SK-N-SH (cell line): ENCODE data around the gene PSMB2. TPM values are rescaled to one million over a fixed set of nuclear protein-coding genes. Genes with fewer than 3 reads are reported as not detected.

ENCODE experiments used
- CTCF ChIA-PET: fragments of 300-600, 350-600 bp; formaldehyde crosslinking; extraction: SDS; loops from one replicate; lab custom pipeline; 2021; lab: Yijun Ruan, JAX
- POLR2A ChIA-PET: fragments of 350-600 bp; sonication (Branson Sonifier 250); formaldehyde crosslinking; extraction: SDS; loops from one replicate; lab custom pipeline; 2020; ENCODE audit warnings: antibody characterized with exemption, inconsistent platforms; lab: Yijun Ruan, JAX
- DNase-seq: peaks from one replicate; pipeline ENCODE4 v3.0.0; 2012
- H2AFZ ChIP-seq: fragments of 200-600 bp; sonication (generic); 2 replicates; pipeline ENCODE4 v1.8.1; 2016; ENCODE audit warnings: antibody characterized with exemption, mild to moderate bottlenecking, low read depth
- H3F3A ChIP-seq: fragments of 200-600 bp; sonication (generic); replicated peaks from 2 replicates; pipeline ENCODE3; 2016; ENCODE audit warnings: antibody characterized with exemption, mild to moderate bottlenecking; ENCODE audit not compliant: insufficient read depth
- H3K27ac ChIP-seq, 2 experiments: fragments of 200-500 bp in 1 of 2; fragments of 200-600 bp in 1 of 2; sonication (Bioruptor generic) in 1 of 2; sonication (generic), shearing (Covaris generic) in 1 of 2; 2 replicates each; pipeline versions ENCODE4 v1.5.1 to v1.6.1; 2014 to 2016; ENCODE audit warnings: low read depth in 2 of 2, inconsistent platforms in 1 of 2, low read length in 1 of 2, mild to moderate bottlenecking in 1 of 2, mixed read lengths in 1 of 2
- H3K27me3 ChIP-seq: fragments of 200-600 bp; sonication (generic), shearing (Covaris generic); 2 replicates; pipeline ENCODE4 v1.6.1; 2016; ENCODE audit warnings: mixed run types; ENCODE audit not compliant: insufficient read depth
- H3K36me3 ChIP-seq, 2 experiments: fragments of 200-500 bp in 1 of 2; fragments of 200-600 bp in 1 of 2; sonication (Bioruptor generic) in 1 of 2; sonication (generic) in 1 of 2; replicated peaks in 1 of 2; 2 replicates each; pipeline versions ENCODE3 to v1.5.1; 2014 to 2016; ENCODE audit warnings: low read length in 1 of 2, mild to moderate bottlenecking in 1 of 2; ENCODE audit not compliant: insufficient read depth in 2 of 2, control insufficient read depth in 1 of 2
- H3K4me1 ChIP-seq, 2 experiments: fragments of 200-500 bp in 1 of 2; fragments of 200-600 bp in 1 of 2; sonication (Bioruptor generic) in 1 of 2; sonication (generic), shearing (Covaris generic) in 1 of 2; 2 replicates each; pipeline versions ENCODE4 v1.5.1 to v1.6.1; 2014 to 2016; ENCODE audit warnings: low read depth in 1 of 2, low read length in 1 of 2, mixed run types in 1 of 2; ENCODE audit not compliant: insufficient read depth in 2 of 2, control insufficient read depth in 1 of 2
- H3K4me2 ChIP-seq: fragments of 200-600 bp; sonication (generic), shearing (Covaris generic); 2 replicates; pipeline ENCODE4 v1.6.1; 2017; ENCODE audit warnings: mixed run types
- H3K4me3 ChIP-seq, 2 experiments: fragments of 200-500 bp in 1 of 2; fragments of 200-600 bp in 1 of 2; sonication (Bioruptor generic) in 1 of 2; sonication (generic), shearing (Covaris generic) in 1 of 2; 2 replicates each; pipeline versions ENCODE4 v1.5.1 to v1.8.1; 2014 to 2016; ENCODE audit warnings: low read depth in 2 of 2, inconsistent platforms in 1 of 2, low read length in 1 of 2, mild to moderate bottlenecking in 1 of 2, mixed read lengths in 1 of 2, moderate library complexity in 1 of 2
- H3K79me2 ChIP-seq: fragments of 200-600 bp; sonication (generic); 2 replicates; pipeline ENCODE4 v1.8.1; 2017; ENCODE audit warnings: mild to moderate bottlenecking; ENCODE audit not compliant: insufficient read depth
- H3K9ac ChIP-seq: fragments of 200-600 bp; sonication (generic); 2 replicates; pipeline ENCODE4 v1.6.1; 2017; ENCODE audit warnings: mixed run types
- H3K9me2 ChIP-seq: fragments of 200-600 bp; sonication (generic); 2 replicates; pipeline ENCODE4 v1.6.1; 2017; ENCODE audit warnings: mixed run types
- H3K9me3 ChIP-seq: fragments of 200-600 bp; sonication (generic); 2 replicates; pipeline ENCODE4 v1.6.1; 2017; ENCODE audit warnings: mixed run types, mild to moderate bottlenecking, moderate library complexity
- H4K20me1 ChIP-seq: fragments of 200-600 bp; sonication (generic); 2 replicates; pipeline ENCODE4 v1.6.1; 2017; ENCODE audit warnings: mild to moderate bottlenecking, mixed run types; ENCODE audit not compliant: insufficient read depth
- ELF1 ChIP-seq: IDR thresholded peaks from 2 replicates; pipeline ENCODE4 v1.4.0; 2012
- FOSL2 ChIP-seq: IDR thresholded peaks from 2 replicates; pipeline ENCODE4 v1.4.0; 2012; ENCODE audit warnings: low read depth, mild to moderate bottlenecking, moderate library complexity, borderline replicate concordance
- FOXJ3 ChIP-seq: sonication (generic); formaldehyde crosslinking; IDR thresholded peaks from 2 replicates; pipeline ENCODE4 v1.5.1; 2020; ENCODE audit warnings: mild to moderate bottlenecking, missing genetic modification reagents
- FOXM1 ChIP-seq: IDR thresholded peaks from 2 replicates; pipeline ENCODE4 v1.4.0; 2012; ENCODE audit warnings: low read depth, mild to moderate bottlenecking
- GABPA ChIP-seq: IDR thresholded peaks from 2 replicates; pipeline ENCODE4 v1.4.0; 2012; ENCODE audit warnings: low read depth, mild to moderate bottlenecking
- GATA2 ChIP-seq: sonication (generic); formaldehyde crosslinking; IDR thresholded peaks from 2 replicates; pipeline ENCODE4 v1.5.0; 2020; ENCODE audit warnings: mild to moderate bottlenecking, missing genetic modification reagents
- JUND ChIP-seq: IDR thresholded peaks from 2 replicates; pipeline ENCODE4 v1.4.0; 2012
- MEF2A ChIP-seq: IDR thresholded peaks from 2 replicates; pipeline ENCODE4 v1.4.0; 2012; ENCODE audit warnings: low read depth, borderline replicate concordance
- MXI1 ChIP-seq: IDR thresholded peaks from 2 replicates; pipeline ENCODE4 v1.6.1; 2012; ENCODE audit warnings: mild to moderate bottlenecking, low read depth, low read length, improper control_type of control experiment
- NFIC ChIP-seq: IDR thresholded peaks from 2 replicates; pipeline ENCODE4 v1.4.0; 2012; ENCODE audit warnings: borderline replicate concordance
- NRF1 ChIP-seq: IDR thresholded peaks from 2 replicates; pipeline ENCODE4 v1.6.1; 2012; ENCODE audit warnings: low read depth, mild to moderate bottlenecking, low read length
- PBX3 ChIP-seq: IDR thresholded peaks from 2 replicates; pipeline ENCODE4; 2012
- POLR2AphosphoS5 ChIP-seq: IDR thresholded peaks from 2 replicates; pipeline ENCODE4 v1.6.1; 2012; ENCODE audit warnings: low read depth, low read length
- RAD21 ChIP-seq: IDR thresholded peaks from 2 replicates; pipeline ENCODE4 v1.6.1; 2012; ENCODE audit warnings: mild to moderate bottlenecking, low read length
- REST ChIP-seq: IDR thresholded peaks from 2 replicates; pipeline ENCODE4 v1.6.1; 2012; ENCODE audit warnings: mild to moderate bottlenecking, low read depth, low read length, moderate library complexity
- RFX5 ChIP-seq: IDR thresholded peaks from 2 replicates; pipeline ENCODE4 v1.6.1; 2012; ENCODE audit warnings: mild to moderate bottlenecking, improper control_type of control experiment, low read length
- RXRA ChIP-seq: IDR thresholded peaks from 2 replicates; pipeline ENCODE4 v1.4.0; 2012; ENCODE audit warnings: low read depth, mild to moderate bottlenecking, borderline replicate concordance
- SMC3 ChIP-seq: IDR thresholded peaks from 2 replicates; pipeline ENCODE4 v1.6.1; 2012; ENCODE audit warnings: low read depth, low read length, improper control_type of control experiment
- TAF1 ChIP-seq: IDR thresholded peaks from 2 replicates; pipeline ENCODE4 v1.6.1; 2012; ENCODE audit warnings: low read depth, mild to moderate bottlenecking, low read length, moderate library complexity, borderline replicate concordance
- USF1 ChIP-seq: IDR thresholded peaks from 2 replicates; pipeline ENCODE4 v1.4.0; 2012; ENCODE audit warnings: low read depth, borderline replicate concordance
- USF2 ChIP-seq: fragments of 150-350 bp; IDR thresholded peaks from 2 replicates; pipeline ENCODE4 v1.6.1; 2017; ENCODE audit warnings: antibody characterized with exemption, low read length, low read depth, borderline replicate concordance
- WGBS: methylation state at CpG from one replicate; pipeline ENCODE4 v1.1.6; 2017; ENCODE audit warnings: low lambda C conversion rate; 5-methylcytosine and 5-hydroxymethylcytosine counted together
- polyA plus RNA-seq, 3 experiments: library from polyadenylated mRNA; depleted of rRNA; stranded (reverse); fragments of >200 nt; gene quantifications; 2 replicates each; pipeline ENCODE4 v1.2.3, GENCODE V29; 2012

PSMB2 gene
- polyA plus RNA-seq, 1 of the 3 experiments (the other 2 are of a cell fraction): 83.5 TPM

GRCh38 chr1:35666216-35666615, 24.9 kb upstream of the PSMB2 start (continued):
- TF ChIP-seq RXRA: no peak
- TF ChIP-seq, all 33 proteins: peak for 0

- Histone ChIP-seq H3K4me3 (no peak overlapping the region), H3F3A (no peaks in the 10 kb centered on the region), H3K9ac (no peak overlapping the region), H3K4me1 (no peaks in the 10 kb centered on the region; a peak in 1 of 4 replicates), H3K27ac (no peak overlapping the region), H3K36me3 (no peaks in the 10 kb centered on the region), H3K9me3 (no peaks in the 10 kb centered on the region), H2AFZ (no peak overlapping the region), H3K79me2 (no peaks in the 10 kb centered on the region), H3K27me3 (no peaks in the 10 kb centered on the region; the same call in 1 of the 2 replicates), H3K9me2 (no peaks in the 10 kb centered on the region), H4K20me1 (no peaks in the 10 kb centered on the region), H3K4me2 (no peak overlapping the region)
- no peak for TF ChIP-seq USF1
- TF ChIP-seq NFIC: no peak
- no peak for TF ChIP-seq TAF1
- no peak for TF ChIP-seq RXRA
- no peak for TF ChIP-seq MXI1
- no peak for TF ChIP-seq GATA2 (CRISPR knock-in tag)
- no peak for TF ChIP-seq RAD21
- TF ChIP-seq JUND: no peak
- no peak for TF ChIP-seq MEF2A
- no peak for TF ChIP-seq PBX3
- no peak for TF ChIP-seq GABPA
- TF ChIP-seq FOSL2: no peak
- no peak for TF ChIP-seq RFX5
- TF ChIP-seq POLR2AphosphoS5: no peak
- no peak for TF ChIP-seq NRF1
- no peak for TF ChIP-seq FOXM1
- no peak for TF ChIP-seq SMC3
- ChIA-PET POLR2A (no interaction called here), CTCF (no interaction called here)
- WGBS: 70% methylated on average over 9 of the region's 9 CpGs
- DNase-seq: no peak
Measured at GRCh38 chr1:35663434-35663833, 22.1 kb upstream of the PSMB2 start.

GRCh38 chr1:35661474-35661795, 20.1 kb upstream of the PSMB2 start:
- Histone ChIP-seq H3K36me3 (no peaks in the 10 kb centered on the region), H3K9me2 (no peaks in the 10 kb centered on the region), H3K27ac (no peak overlapping the region), H3F3A (peaks cover 1% of the 10 kb centered on the region), H3K9ac (no peak overlapping the region), H3K4me1 (no peaks in the 10 kb centered on the region), H3K9me3 (no peaks in the 10 kb centered on the region), H3K4me2 (no peak overlapping the region), H3K79me2 (no peaks in the 10 kb centered on the region), H3K27me3 (no peaks in the 10 kb centered on the region), H2AFZ (no peak overlapping the region), H4K20me1 (no peaks in the 10 kb centered on the region), H3K4me3 (no peak overlapping the region)
- WGBS: 62% methylated on average over 2 of the region's 2 CpGs
- ChIA-PET POLR2A (no interaction called here), CTCF (no interaction called here)
- DNase-seq: no peak
- TF ChIP-seq FOXJ3 (CRISPR knock-in tag) (no peak), TAF1 (no peak), USF2 (no peak), ELF1 (no peak), POLR2AphosphoS5 (no peak), NFIC (no peak), REST (no peak)
